HL-60 (cell line): ENCODE data around the gene FREM3.

Experiments used
- DNase-seq, 2 experiments: peaks; one replicate each; pipeline ENCODE4 v3.0.0-alpha.2; 2010 to 2020; ENCODE audit warnings: low read depth in 1 of 2, low spot score in 1 of 2
- H3K27ac ChIP-seq: fragments of 250-450 bp; sonication (Bioruptor Pico); replicated peaks from 2 replicates; pipeline ENCODE4 v1.5.1; 2020; ENCODE audit warnings: mild to moderate bottlenecking, moderate library complexity
- H3K27me3 ChIP-seq: fragments of 250-450 bp; sonication (Bioruptor Pico); 2 replicates; pipeline ENCODE4 v1.5.1; 2021; ENCODE audit warnings: mild to moderate bottlenecking, moderate library complexity; ENCODE audit not compliant: insufficient read depth, poor library complexity, severe bottlenecking
- H3K4me3 ChIP-seq: replicated peaks from 2 replicates; pipeline ENCODE4 v1.5.1; 2011; ENCODE audit warnings: mild to moderate bottlenecking, control low read depth, low read length; ENCODE audit not compliant: insufficient read depth
- CTCF ChIP-seq: IDR thresholded peaks from one replicate; pipeline ENCODE4 v1.5.1; 2011; ENCODE audit warnings: low read length, control low read depth, inconsistent platforms; ENCODE audit not compliant: insufficient read depth
- GABPA ChIP-seq: IDR thresholded peaks from 2 replicates; pipeline ENCODE4 v1.6.1; 2012; ENCODE audit warnings: low read depth
- POLR2AphosphoS5 ChIP-seq: IDR thresholded peaks from 2 replicates; pipeline ENCODE4 v1.6.1; 2012; ENCODE audit warnings: low read depth
- SPI1 ChIP-seq: IDR thresholded peaks from 2 replicates; pipeline ENCODE4 v1.6.1; 2012; ENCODE audit warnings: low read depth, mild to moderate bottlenecking, borderline replicate concordance
- TF ChIP-seq, protein P1 (sequence below): IDR thresholded peaks from 2 replicates; pipeline ENCODE4 v1.6.1; 2012; ENCODE audit warnings: low read depth; ENCODE audit not compliant: insufficient replicate concordance

FREM3 gene

DNA sequence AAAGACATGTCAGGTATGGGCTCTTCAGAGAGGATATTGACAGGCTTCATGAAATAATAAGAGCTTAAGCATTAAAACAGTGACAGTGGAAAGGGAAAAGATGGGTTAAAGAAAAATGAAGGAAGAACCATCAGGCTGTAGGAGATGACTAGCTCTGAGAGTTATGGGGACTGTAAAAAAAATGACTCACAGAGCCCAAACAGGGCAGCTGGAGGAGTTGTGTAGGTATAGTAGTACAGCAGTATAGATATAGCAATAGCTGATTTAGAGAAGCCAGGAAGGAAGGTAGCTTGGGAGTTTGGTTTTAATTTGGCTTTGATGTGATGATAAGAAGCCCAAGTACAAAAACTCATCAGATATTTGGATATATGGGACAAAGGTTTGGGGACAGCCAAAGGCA lies 66.6 kb downstream of the FREM3 start:
- no peak for DNase-seq
- no peak overlapping the region for H3K4me3 ChIP-seq
- H3K27me3 ChIP-seq: no peaks in the 10 kb centered on the region
- H3K27ac ChIP-seq: no peak overlapping the region
- TF ChIP-seq, protein P1, sequence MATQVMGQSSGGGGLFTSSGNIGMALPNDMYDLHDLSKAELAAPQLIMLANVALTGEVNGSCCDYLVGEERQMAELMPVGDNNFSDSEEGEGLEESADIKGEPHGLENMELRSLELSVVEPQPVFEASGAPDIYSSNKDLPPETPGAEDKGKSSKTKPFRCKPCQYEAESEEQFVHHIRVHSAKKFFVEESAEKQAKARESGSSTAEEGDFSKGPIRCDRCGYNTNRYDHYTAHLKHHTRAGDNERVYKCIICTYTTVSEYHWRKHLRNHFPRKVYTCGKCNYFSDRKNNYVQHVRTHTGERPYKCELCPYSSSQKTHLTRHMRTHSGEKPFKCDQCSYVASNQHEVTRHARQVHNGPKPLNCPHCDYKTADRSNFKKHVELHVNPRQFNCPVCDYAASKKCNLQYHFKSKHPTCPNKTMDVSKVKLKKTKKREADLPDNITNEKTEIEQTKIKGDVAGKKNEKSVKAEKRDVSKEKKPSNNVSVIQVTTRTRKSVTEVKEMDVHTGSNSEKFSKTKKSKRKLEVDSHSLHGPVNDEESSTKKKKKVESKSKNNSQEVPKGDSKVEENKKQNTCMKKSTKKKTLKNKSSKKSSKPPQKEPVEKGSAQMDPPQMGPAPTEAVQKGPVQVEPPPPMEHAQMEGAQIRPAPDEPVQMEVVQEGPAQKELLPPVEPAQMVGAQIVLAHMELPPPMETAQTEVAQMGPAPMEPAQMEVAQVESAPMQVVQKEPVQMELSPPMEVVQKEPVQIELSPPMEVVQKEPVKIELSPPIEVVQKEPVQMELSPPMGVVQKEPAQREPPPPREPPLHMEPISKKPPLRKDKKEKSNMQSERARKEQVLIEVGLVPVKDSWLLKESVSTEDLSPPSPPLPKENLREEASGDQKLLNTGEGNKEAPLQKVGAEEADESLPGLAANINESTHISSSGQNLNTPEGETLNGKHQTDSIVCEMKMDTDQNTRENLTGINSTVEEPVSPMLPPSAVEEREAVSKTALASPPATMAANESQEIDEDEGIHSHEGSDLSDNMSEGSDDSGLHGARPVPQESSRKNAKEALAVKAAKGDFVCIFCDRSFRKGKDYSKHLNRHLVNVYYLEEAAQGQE: no peak

DNA sequence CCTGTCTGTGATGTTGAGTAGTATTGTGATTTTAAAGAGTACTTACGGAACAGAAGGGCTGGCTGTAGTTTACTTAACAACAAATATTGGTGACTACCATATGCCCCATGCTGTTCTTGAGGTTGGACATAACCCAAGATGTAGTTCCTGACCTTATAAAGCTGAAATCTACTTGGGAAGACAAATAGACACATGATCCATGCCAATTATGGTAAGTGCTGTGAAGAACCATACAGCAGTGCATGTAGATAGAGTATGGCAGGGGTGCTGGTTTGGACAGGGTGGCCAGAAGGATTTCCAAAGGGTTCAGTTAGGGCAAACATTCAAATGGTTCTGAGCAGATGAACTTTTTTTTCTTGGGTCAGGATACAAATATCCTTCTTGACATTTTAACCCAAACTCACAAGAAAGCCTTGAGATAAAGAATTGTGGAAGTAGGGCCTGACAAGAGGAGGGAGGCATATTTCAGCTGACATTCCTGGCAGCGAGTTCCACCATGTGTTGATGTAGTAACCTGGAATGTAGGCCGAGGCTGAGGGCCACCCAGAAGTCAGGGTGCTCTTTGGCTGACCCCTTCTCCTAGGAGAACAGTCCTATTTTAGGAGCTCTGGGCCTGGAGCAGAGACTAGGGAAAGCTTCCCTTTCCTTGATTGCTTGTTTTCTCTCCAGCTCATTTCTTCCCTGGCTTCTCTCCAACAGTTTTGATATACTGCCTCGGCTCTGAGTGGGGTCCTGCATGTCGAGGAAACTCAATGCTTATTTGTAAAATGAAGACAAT lies 74.2 kb downstream of the FREM3 start:
- TF ChIP-seq SPI1 (no peak), GABPA (no peak), POLR2AphosphoS5 (no peak), CTCF (no peak)
- TF ChIP-seq, protein P1: no peak
- no peak for DNase-seq
- H3K27me3 ChIP-seq: peaks cover 3% of the 10 kb centered on the region
- no peak overlapping the region for H3K4me3 ChIP-seq
- H3K27ac ChIP-seq: no peak overlapping the region

DNA sequence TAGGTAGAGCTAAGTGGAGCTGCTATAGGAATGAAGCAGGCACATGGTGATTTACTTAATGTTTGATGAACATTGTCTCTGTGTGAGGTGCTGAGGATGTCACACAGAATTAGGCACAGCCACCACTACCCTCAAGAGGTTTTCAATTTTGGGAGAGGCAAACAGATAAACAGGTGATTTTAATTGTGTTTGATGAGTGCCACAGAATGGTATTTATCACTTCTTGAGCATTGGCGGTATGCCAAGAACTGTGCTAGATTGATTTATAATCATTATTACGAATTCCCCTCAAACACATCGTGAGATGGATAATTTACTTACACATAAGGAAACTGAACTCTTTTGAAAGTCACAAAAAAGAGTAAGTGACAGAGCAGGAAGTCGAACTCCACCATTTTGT lies 74.8 kb downstream of the FREM3 start:
- H3K27me3 ChIP-seq: peaks cover 3% of the 10 kb centered on the region
- DNase-seq: no peak
- TF ChIP-seq, protein P1: no peak
- TF ChIP-seq GABPA (no peak), CTCF (no peak), POLR2AphosphoS5 (no peak)
- H3K27ac ChIP-seq: no peak overlapping the region
- H3K4me3 ChIP-seq: no peak overlapping the region
